ENCODE data around the gene ACER3.

- TF ChIP-seq, protein P1, sequence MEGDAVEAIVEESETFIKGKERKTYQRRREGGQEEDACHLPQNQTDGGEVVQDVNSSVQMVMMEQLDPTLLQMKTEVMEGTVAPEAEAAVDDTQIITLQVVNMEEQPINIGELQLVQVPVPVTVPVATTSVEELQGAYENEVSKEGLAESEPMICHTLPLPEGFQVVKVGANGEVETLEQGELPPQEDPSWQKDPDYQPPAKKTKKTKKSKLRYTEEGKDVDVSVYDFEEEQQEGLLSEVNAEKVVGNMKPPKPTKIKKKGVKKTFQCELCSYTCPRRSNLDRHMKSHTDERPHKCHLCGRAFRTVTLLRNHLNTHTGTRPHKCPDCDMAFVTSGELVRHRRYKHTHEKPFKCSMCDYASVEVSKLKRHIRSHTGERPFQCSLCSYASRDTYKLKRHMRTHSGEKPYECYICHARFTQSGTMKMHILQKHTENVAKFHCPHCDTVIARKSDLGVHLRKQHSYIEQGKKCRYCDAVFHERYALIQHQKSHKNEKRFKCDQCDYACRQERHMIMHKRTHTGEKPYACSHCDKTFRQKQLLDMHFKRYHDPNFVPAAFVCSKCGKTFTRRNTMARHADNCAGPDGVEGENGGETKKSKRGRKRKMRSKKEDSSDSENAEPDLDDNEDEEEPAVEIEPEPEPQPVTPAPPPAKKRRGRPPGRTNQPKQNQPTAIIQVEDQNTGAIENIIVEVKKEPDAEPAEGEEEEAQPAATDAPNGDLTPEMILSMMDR (conservative IDR thresholded peaks at IDR 0.05; ENCODE audit: low read depth in 2 of 2) = no peak
- TF ChIP-seq EZH2 (IDR thresholded peaks at IDR 0.05; ENCODE audit: low read depth, unreplicated experiment) (no peak), POLR2AphosphoS5 (IDR thresholded peaks at IDR 0.05; ENCODE audit: low read depth) (no peak), REST (IDR thresholded peaks at IDR 0.05; ENCODE audit: unreplicated experiment) (no peak), CREB1 (CRISPR knock-in tag; IDR thresholded peaks at IDR 0.05; ENCODE audit: low read depth) (no peak), EZH2phosphoT487 (IDR thresholded peaks at IDR 0.05; ENCODE audit: unreplicated experiment) (no peak)
Measured at GRCh38 chr11:76890329-76890728, 29.6 kb downstream of the ACER3 start.
